IMR-90 (cell line): ENCODE data around the gene CR1L. TPM values are rescaled to one million over a fixed set of nuclear protein-coding genes. Genes with fewer than 3 reads are reported as not detected.

Experiments
- ATAC-seq: fragments of 200-7000 bp; cut with Tn5 transposase; 2 replicates; pipeline ENCODE4 v1.9.1; 2020; ENCODE audit warnings: low read depth, mild to moderate bottlenecking, moderate library complexity
- BruUV-seq: library from RNA; stranded (reverse); fragments of 400-500 nt; replicated peaks from 2 replicates; lab custom pipeline; 2021; lab: Mats Ljungman, UMichigan
- CTCF ChIA-PET: fragments of 300-600 bp; formaldehyde crosslinking; extraction: SDS; loops from one replicate; lab custom pipeline; 2021; ENCODE audit warnings: antibody characterized with exemption; lab: Yijun Ruan, JAX
- POLR2A ChIA-PET: fragments of 300-600 bp; sonication (Branson Sonifier 250); formaldehyde crosslinking; loops from one replicate; lab custom pipeline; 2022; ENCODE audit warnings: antibody characterized with exemption; ENCODE audit not compliant: unreplicated experiment; lab: Charles Lee
- DNase-seq: peaks from one replicate; pipeline ENCODE4 v3.0.0; 2013
- H2AFZ ChIP-seq: replicated peaks from 2 replicates; pipeline ENCODE3; 2013; ENCODE audit warnings: low read length, mild to moderate bottlenecking; ENCODE audit not compliant: poor library complexity
- H2AK5ac ChIP-seq: 2 replicates; pipeline ENCODE4 v1.6.1; 2013; ENCODE audit warnings: low read depth, low read length, inconsistent platforms
- H2AK9ac ChIP-seq: replicated peaks from 2 replicates; pipeline ENCODE3; 2013; ENCODE audit warnings: mild to moderate bottlenecking, low read depth, low read length, moderate library complexity; ENCODE audit not compliant: poor library complexity
- H2BK120ac ChIP-seq: 2 replicates; pipeline ENCODE4 v1.6.1; 2013; ENCODE audit warnings: low read depth, low read length, inconsistent platforms
- H2BK15ac ChIP-seq: 3 replicates; pipeline ENCODE4 v1.6.1; 2013; ENCODE audit warnings: low read depth, low read length, inconsistent platforms
- H2BK20ac ChIP-seq: 2 replicates; pipeline ENCODE4 v1.6.1; 2013; ENCODE audit warnings: low read depth, mild to moderate bottlenecking, inconsistent platforms, low read length, moderate library complexity
- H2BK5ac ChIP-seq: 2 replicates; pipeline ENCODE4 v1.6.1; 2013; ENCODE audit warnings: mild to moderate bottlenecking, low read depth, low read length, inconsistent platforms; ENCODE audit not compliant: poor library complexity, severe bottlenecking
- H3K14ac ChIP-seq: replicated peaks from 2 replicates; pipeline ENCODE4 v1.6.1; 2013; ENCODE audit warnings: low read depth, low read length, inconsistent platforms
- H3K18ac ChIP-seq: 2 replicates; pipeline ENCODE4 v1.6.1; 2013; ENCODE audit warnings: low read depth, low read length, control low read depth
- H3K23ac ChIP-seq: 2 replicates; pipeline ENCODE4 v1.6.1; 2013; ENCODE audit warnings: low read depth, low read length, inconsistent platforms
- H3K27ac ChIP-seq: 2 replicates; pipeline ENCODE4 v1.5.1; 2013; ENCODE audit warnings: mild to moderate bottlenecking, control low read depth, low read length; ENCODE audit not compliant: insufficient read depth
- H3K27me3 ChIP-seq: 2 replicates; pipeline ENCODE4 v1.6.1; 2013; ENCODE audit warnings: low read length; ENCODE audit not compliant: control insufficient read depth, insufficient read depth
- H3K36me3 ChIP-seq: 2 replicates; pipeline ENCODE4 v1.6.1; 2013; ENCODE audit warnings: low read length, mixed read lengths; ENCODE audit not compliant: control insufficient read depth, insufficient read depth
- H3K4ac ChIP-seq: 2 replicates; pipeline ENCODE4 v1.6.1; 2013; ENCODE audit warnings: low read depth, low read length, inconsistent platforms
- H3K4me1 ChIP-seq: 2 replicates; pipeline ENCODE4 v1.6.1; 2013; ENCODE audit warnings: low read length, mixed read lengths; ENCODE audit not compliant: control insufficient read depth, insufficient read depth
- H3K4me2 ChIP-seq: 2 replicates; pipeline ENCODE4 v1.6.1; 2013; ENCODE audit warnings: low read depth, mild to moderate bottlenecking, control low read depth, low read length, moderate library complexity
- H3K4me3 ChIP-seq: 2 replicates; pipeline ENCODE4 v1.5.1; 2013; ENCODE audit warnings: low read depth, mild to moderate bottlenecking, control low read depth, low read length, moderate library complexity; ENCODE audit not compliant: insufficient read depth
- H3K56ac ChIP-seq: 2 replicates; pipeline ENCODE4 v1.6.1; 2013; ENCODE audit warnings: low read length, inconsistent platforms; ENCODE audit not compliant: insufficient read depth; ENCODE audit errors: extremely low read depth
- H3K79me1 ChIP-seq, 2 experiments: 2 replicates each; pipeline ENCODE4 v1.6.1; 2013; ENCODE audit warnings: low read length in 2 of 2, inconsistent platforms in 1 of 2, low read depth in 1 of 2
- H3K9ac ChIP-seq: 2 replicates; pipeline ENCODE4 v1.6.1; 2013; ENCODE audit warnings: low read depth, low read length, control low read depth
- H3K9me1 ChIP-seq: 2 replicates; pipeline ENCODE4 v1.6.1; 2013; ENCODE audit warnings: low read length, inconsistent platforms; ENCODE audit not compliant: insufficient read depth
- H3K9me3 ChIP-seq: 2 replicates; pipeline ENCODE4 v1.6.1; 2013; ENCODE audit warnings: low read length; ENCODE audit not compliant: control insufficient read depth, insufficient read depth
- H4K20me1 ChIP-seq: 2 replicates; pipeline ENCODE4 v1.6.1; 2013; ENCODE audit warnings: low read length, inconsistent platforms; ENCODE audit not compliant: insufficient read depth
- H4K5ac ChIP-seq: 2 replicates; pipeline ENCODE4 v1.6.1; 2013; ENCODE audit warnings: mild to moderate bottlenecking, low read depth, low read length, control low read depth
- H4K8ac ChIP-seq, 2 experiments: 2 replicates each; pipeline ENCODE4 v1.6.1; 2013; ENCODE audit warnings: low read depth in 2 of 2, low read length in 2 of 2, control low read depth in 1 of 2, inconsistent platforms in 1 of 2
- H4K91ac ChIP-seq: 2 replicates; pipeline ENCODE4 v1.6.1; 2013; ENCODE audit warnings: low read depth, low read length, inconsistent platforms; ENCODE audit not compliant: insufficient read depth
- BHLHE40 ChIP-seq: fragments of 150-350 bp; IDR thresholded peaks from 2 replicates; pipeline ENCODE4 v1.6.1; 2016; ENCODE audit warnings: mild to moderate bottlenecking, low read depth, low read length
- CHD1 ChIP-seq: IDR thresholded peaks from 2 replicates; pipeline ENCODE4 v1.6.1; 2012; ENCODE audit warnings: low read depth, low read length, improper control_type of control experiment
- FOS ChIP-seq: fragments of 150-350 bp; IDR thresholded peaks from 2 replicates; pipeline ENCODE4 v1.6.1; 2016; ENCODE audit warnings: low read depth, low read length
- MAFK ChIP-seq: IDR thresholded peaks from 2 replicates; pipeline ENCODE4 v1.6.1; 2012; ENCODE audit warnings: low read depth, low read length, improper control_type of control experiment
- NFE2L2 ChIP-seq: fragments of 150-350 bp; IDR thresholded peaks from 2 replicates; pipeline ENCODE4 v1.6.1; 2016; ENCODE audit warnings: low read depth, mild to moderate bottlenecking, low read length
- RAD21 ChIP-seq: IDR thresholded peaks from 2 replicates; pipeline ENCODE4 v1.6.1; 2012; ENCODE audit warnings: low read length, improper control_type of control experiment
- WGBS, 2 experiments: methylation state at CpG; one replicate each; pipeline versions ENCODE4 v1.1.5 to v1.1.7; 2013; ENCODE audit warnings: missing lambda C conversion rate in 2 of 2; ENCODE audit not compliant: insufficient read length in 1 of 2; ENCODE audit errors: extremely low coverage in 2 of 2; 5-methylcytosine and 5-hydroxymethylcytosine counted together
- dilution Hi-C: fragments of 300-500 bp; cut with HindIII; formaldehyde crosslinking; loops from one replicate; pipeline ENCODE4 v1.14.3; 2018; ENCODE audit warnings: low sequenced_read_pairs; ENCODE audit not compliant: unreplicated experiment
- in situ Hi-C: fragments of 300-500 bp; cut with MboI; formaldehyde crosslinking; loops from 3 replicates; pipeline ENCODE4 v1.14.3; 2019; ENCODE audit warnings: low sequenced_read_pairs, inconsistent platforms, mixed read lengths
- intact Hi-C: fragments of 100-400 bp; cut with micrococcal nuclease; formaldehyde crosslinking; loops from 2 replicates; pipeline ENCODE4 v1.10.0; 2022
- polyA plus RNA-seq, 3 experiments: library from polyadenylated mRNA; depleted of rRNA; stranded (reverse); fragments of >200 nt; gene quantifications; 2 replicates each; pipeline ENCODE4 v1.2.3, GENCODE V29; 2012; ENCODE audit warnings: low replicate concordance in 1 of 3
- total RNA-seq: library from RNA; depleted of rRNA; stranded (reverse); fragments of >200 nt; gene quantifications from 2 replicates; pipeline ENCODE4 v1.2.3, GENCODE V29; 2012

The CR1L gene
- total and polyA plus RNA-seq, 2 of the 4 experiments (the other 2 are of a cell fraction): not detected

- Histone ChIP-seq H3K4me3 (no peak overlapping the region), H3K9me3 (no peaks in the 10 kb centered on the region), H4K5ac (no peak overlapping the region), H4K8ac (no peak overlapping the region), H3K79me1 (no peaks in the 10 kb centered on the region), H3K4me2 (no peak overlapping the region), H3K9ac (no peak overlapping the region), H3K4me1 (no peaks in the 10 kb centered on the region), H3K36me3 (no peaks in the 10 kb centered on the region), H2BK5ac (no peak overlapping the region), H2BK20ac (no peak overlapping the region), H3K14ac (no peak overlapping the region), H3K23ac (no peak overlapping the region), H3K27ac (no peak overlapping the region), H3K27me3 (peaks cover 3% of the 10 kb centered on the region), H3K18ac (no peak overlapping the region), H2AK5ac (no peak overlapping the region), H4K20me1 (no peaks in the 10 kb centered on the region), H3K4ac (no peak overlapping the region), H2AFZ (no peak overlapping the region), H2BK120ac (no peak overlapping the region), H3K56ac (no peak overlapping the region), H3K9me1 (no peaks in the 10 kb centered on the region), H2BK15ac (no peak overlapping the region), H2AK9ac (no peak overlapping the region), H4K91ac (no peak overlapping the region)
- DNase-seq (no peak), ATAC-seq (no peak)
- TF ChIP-seq BHLHE40: no peak
- no peak for TF ChIP-seq RAD21
- no peak for TF ChIP-seq MAFK
- TF ChIP-seq CHD1: no peak
- TF ChIP-seq FOS: no peak
- no peak for TF ChIP-seq NFE2L2
- ChIA-PET POLR2A (no interaction called here), CTCF (interaction anchor here (0.7 kb wide), 1 partner anchor 40 kb away, joined by 3 read pairs; no protein-coding TSS in a partner anchor)
- BruUV-seq: no TSS peak
- whole genome bisulfite sequencing, 2 experiments: 50% methylated on average over 5 of the region's 9 CpGs; no CpG with 5 or more reads in 1 of the 2 experiments
- intact Hi-C loops (no loop called here), dilution Hi-C loops (no loop called here), in situ Hi-C loops (no loop called here)
Measured at GRCh38 chr1:207658904-207659485, 14.1 kb downstream of the CR1L start.
